ENCODE measurements around the gene PABPC4L. TPM values are rescaled to one million over a fixed set of nuclear protein-coding genes. Genes with fewer than 3 reads are reported as not detected.

Gene PABPC4L
- total RNA-seq, 1 donor from 2014 or later = 0.66 TPM

DNA sequence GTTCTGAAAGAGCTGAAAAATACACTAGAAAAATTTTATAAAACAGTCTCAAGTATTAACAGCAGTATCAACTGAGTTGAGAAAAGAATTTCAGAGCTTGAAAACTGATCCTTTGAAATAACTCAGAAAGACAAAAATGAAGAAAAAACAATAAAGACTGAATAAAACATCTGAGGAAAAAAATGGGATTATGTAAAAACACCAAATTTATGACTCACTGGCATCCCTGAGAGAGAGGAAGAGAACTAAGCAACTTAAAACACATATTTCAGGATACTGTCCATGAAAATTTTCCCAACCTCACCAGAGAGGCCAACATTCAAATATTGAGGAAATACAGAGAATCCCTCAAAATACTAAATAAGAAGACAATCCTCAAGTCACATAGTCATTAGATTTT is 22.9 kb downstream of the PABPC4L start:
- no peak for FAIRE-seq
- H4K20me1 ChIP-seq (ENCODE audit: insufficient read depth, low read length) = no peaks in the 10 kb centered on the region
- Mint-ChIP-seq H3K36me3 (ENCODE audit: low read depth, unreplicated experiment) (no peaks in the 10 kb centered on the region), H3K4me3 (ENCODE audit: unreplicated experiment) (no peak overlapping the region), H3K4me1 (ENCODE audit: low read depth, unreplicated experiment) (no peaks in the 10 kb centered on the region), H3K9me3 (ENCODE audit: unreplicated experiment) (peaks cover 5% of the 10 kb centered on the region), H3K27ac (ENCODE audit: unreplicated experiment) (no peak overlapping the region), H3K27me3 (ENCODE audit: low read depth, unreplicated experiment) (no peaks in the 10 kb centered on the region)
- H2AFZ ChIP-seq (ENCODE audit: low read depth, low read length) = no peak overlapping the region
- H3K79me2 ChIP-seq (ENCODE audit: insufficient read depth, low read length) = no peaks in the 10 kb centered on the region
- no peak for TF ChIP-seq EZH2 (IDR thresholded peaks at IDR 0.05; ENCODE audit: insufficient read depth, low read length)
- TF ChIP-seq, protein P1, sequence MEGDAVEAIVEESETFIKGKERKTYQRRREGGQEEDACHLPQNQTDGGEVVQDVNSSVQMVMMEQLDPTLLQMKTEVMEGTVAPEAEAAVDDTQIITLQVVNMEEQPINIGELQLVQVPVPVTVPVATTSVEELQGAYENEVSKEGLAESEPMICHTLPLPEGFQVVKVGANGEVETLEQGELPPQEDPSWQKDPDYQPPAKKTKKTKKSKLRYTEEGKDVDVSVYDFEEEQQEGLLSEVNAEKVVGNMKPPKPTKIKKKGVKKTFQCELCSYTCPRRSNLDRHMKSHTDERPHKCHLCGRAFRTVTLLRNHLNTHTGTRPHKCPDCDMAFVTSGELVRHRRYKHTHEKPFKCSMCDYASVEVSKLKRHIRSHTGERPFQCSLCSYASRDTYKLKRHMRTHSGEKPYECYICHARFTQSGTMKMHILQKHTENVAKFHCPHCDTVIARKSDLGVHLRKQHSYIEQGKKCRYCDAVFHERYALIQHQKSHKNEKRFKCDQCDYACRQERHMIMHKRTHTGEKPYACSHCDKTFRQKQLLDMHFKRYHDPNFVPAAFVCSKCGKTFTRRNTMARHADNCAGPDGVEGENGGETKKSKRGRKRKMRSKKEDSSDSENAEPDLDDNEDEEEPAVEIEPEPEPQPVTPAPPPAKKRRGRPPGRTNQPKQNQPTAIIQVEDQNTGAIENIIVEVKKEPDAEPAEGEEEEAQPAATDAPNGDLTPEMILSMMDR (IDR thresholded peaks at IDR 0.05; ENCODE audit: insufficient read depth, low read depth, low read length) = no peak
- H3K4me3 ChIP-seq (ENCODE audit: insufficient read depth, low read depth, low read length) = no peak overlapping the region
- H3K9ac ChIP-seq (ENCODE audit: low read length) = no peak overlapping the region
- no peak for DNase-seq (ENCODE audit: low read depth)
- H3K9me3 ChIP-seq (ENCODE audit: insufficient read depth, low read depth, low read length) = no peaks in the 10 kb centered on the region
- no peaks in the 10 kb centered on the region for H3K36me3 ChIP-seq (ENCODE audit: insufficient read depth, low read length)
- no peak overlapping the region for H3K27ac ChIP-seq (ENCODE audit: low read depth, low read length)
- H3K4me1 ChIP-seq (ENCODE audit: insufficient read depth, low read length) = no peaks in the 10 kb centered on the region
- H3K27me3 ChIP-seq (ENCODE audit: insufficient read depth, low read length) = no peaks in the 10 kb centered on the region
- H3K4me2 ChIP-seq (ENCODE audit: low read length) = no peak overlapping the region

DNA sequence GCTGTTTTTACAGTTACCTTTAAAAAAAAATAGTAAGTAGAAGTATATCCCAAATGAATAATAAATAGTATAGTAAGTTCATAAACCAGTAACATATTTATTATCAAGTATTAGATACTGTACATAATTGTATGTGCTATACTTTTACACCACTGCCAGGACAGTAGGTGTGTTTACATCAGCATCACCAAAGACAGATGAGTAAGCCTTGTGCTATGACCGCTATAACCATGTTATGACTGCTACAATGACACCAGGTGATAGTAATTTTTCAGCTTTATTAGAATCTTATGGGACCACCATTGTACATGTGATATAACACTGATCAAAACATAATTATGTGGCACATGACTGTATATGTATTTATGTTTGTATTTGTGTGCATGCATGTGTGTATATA is 27.3 kb downstream of the PABPC4L start:
- H3K27me3 ChIP-seq (ENCODE audit: insufficient read depth, low read length) = no peaks in the 10 kb centered on the region
- no peaks in the 10 kb centered on the region for H3K36me3 ChIP-seq (ENCODE audit: insufficient read depth, low read length)
- H3K9me3 ChIP-seq (ENCODE audit: insufficient read depth, low read depth, low read length) = no peaks in the 10 kb centered on the region
- H3K4me2 ChIP-seq (ENCODE audit: low read length) = no peak overlapping the region
- no peaks in the 10 kb centered on the region for H4K20me1 ChIP-seq (ENCODE audit: insufficient read depth, low read length)
- FAIRE-seq = no peak
- no peak overlapping the region for H3K9ac ChIP-seq (ENCODE audit: low read length)
- H3K4me1 Mint-ChIP-seq (ENCODE audit: low read depth, unreplicated experiment) = no peaks in the 10 kb centered on the region
- no peaks in the 10 kb centered on the region for H3K79me2 ChIP-seq (ENCODE audit: insufficient read depth, low read length)
- no peak overlapping the region for H3K4me3 Mint-ChIP-seq (ENCODE audit: unreplicated experiment)
- H3K4me1 ChIP-seq (ENCODE audit: insufficient read depth, low read length) = no peaks in the 10 kb centered on the region
- H3K27ac ChIP-seq (ENCODE audit: low read depth, low read length) = no peak overlapping the region
- H3K27me3 Mint-ChIP-seq (ENCODE audit: low read depth, unreplicated experiment) = no peaks in the 10 kb centered on the region
- no peak overlapping the region for H2AFZ ChIP-seq (ENCODE audit: low read depth, low read length)
- H3K36me3 Mint-ChIP-seq (ENCODE audit: low read depth, unreplicated experiment) = no peaks in the 10 kb centered on the region
- H3K9me3 Mint-ChIP-seq (ENCODE audit: unreplicated experiment) = peaks cover 4% of the 10 kb centered on the region
- TF ChIP-seq, protein P1 (IDR thresholded peaks at IDR 0.05; ENCODE audit: insufficient read depth, low read depth, low read length) = no peak
- TF ChIP-seq EZH2 (IDR thresholded peaks at IDR 0.05; ENCODE audit: insufficient read depth, low read length) = no peak
- no peak overlapping the region for H3K27ac Mint-ChIP-seq (ENCODE audit: unreplicated experiment)
- DNase-seq (ENCODE audit: low read depth) = no peak
- no peak overlapping the region for H3K4me3 ChIP-seq (ENCODE audit: insufficient read depth, low read depth, low read length)

DNA sequence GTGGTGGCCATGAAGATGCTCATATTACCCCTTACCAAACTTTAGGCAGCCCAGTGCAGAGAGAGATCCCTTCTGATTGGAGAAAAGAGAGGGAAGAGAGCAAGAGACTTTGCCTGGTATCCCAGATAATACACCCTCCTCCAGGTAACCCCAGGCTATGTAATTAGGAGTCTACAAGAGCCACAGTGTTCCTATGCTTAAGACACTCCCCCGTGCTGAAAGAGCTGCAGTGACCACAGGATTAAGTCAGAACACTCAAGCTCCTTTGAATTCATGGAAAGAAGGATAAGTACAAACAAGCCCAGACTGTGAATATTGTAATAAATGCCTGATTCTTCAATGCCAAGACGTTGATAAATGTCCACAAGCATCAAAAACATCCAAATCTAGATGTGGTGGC is 41.4 kb downstream of the PABPC4L start:
- Histone ChIP-seq H3K79me2 (ENCODE audit: insufficient read depth, low read length) (no peaks in the 10 kb centered on the region), H2AFZ (ENCODE audit: low read depth, low read length) (no peak overlapping the region), H3K4me3 (ENCODE audit: insufficient read depth, low read depth, low read length) (no peak overlapping the region), H3K4me1 (ENCODE audit: insufficient read depth, low read length) (no peaks in the 10 kb centered on the region), H3K27ac (ENCODE audit: low read depth, low read length) (no peak overlapping the region), H3K36me3 (ENCODE audit: insufficient read depth, low read length) (no peaks in the 10 kb centered on the region), H4K20me1 (ENCODE audit: insufficient read depth, low read length) (no peaks in the 10 kb centered on the region), H3K9ac (ENCODE audit: low read length) (no peak overlapping the region), H3K9me3 (ENCODE audit: insufficient read depth, low read depth, low read length) (no peaks in the 10 kb centered on the region), H3K27me3 (ENCODE audit: insufficient read depth, low read length) (no peaks in the 10 kb centered on the region), H3K4me2 (ENCODE audit: low read length) (no peak overlapping the region)
- Mint-ChIP-seq H3K27me3 (ENCODE audit: low read depth, unreplicated experiment) (no peaks in the 10 kb centered on the region), H3K4me1 (ENCODE audit: low read depth, unreplicated experiment) (no peaks in the 10 kb centered on the region), H3K4me3 (ENCODE audit: unreplicated experiment) (no peak overlapping the region), H3K27ac (ENCODE audit: unreplicated experiment) (no peak overlapping the region), H3K9me3 (ENCODE audit: unreplicated experiment) (no peaks in the 10 kb centered on the region), H3K36me3 (ENCODE audit: low read depth, unreplicated experiment) (no peaks in the 10 kb centered on the region)
- FAIRE-seq (no peak), DNase-seq (ENCODE audit: low read depth) (no peak)
- TF ChIP-seq EZH2 (IDR thresholded peaks at IDR 0.05; ENCODE audit: insufficient read depth, low read length) = no peak
- TF ChIP-seq, protein P1 (IDR thresholded peaks at IDR 0.05; ENCODE audit: insufficient read depth, low read depth, low read length) = no peak
